Measurements from ENCODE around the gene PRKCE.

- TF ChIP-seq POLR2A (IDR thresholded peaks at IDR 0.05) (no peak), CTCF (IDR thresholded peaks at IDR 0.05) (no peak)
Measured at GRCh38 chr2:45839508-45840251, 188.2 kb downstream of the PRKCE start.

All from body of pancreas (tissue), 4 donors.